Dendritic cell treated with granulocyte-macrophage colony-stimulating factor and Interleukin-4, amounts not matched to agents 40 ng/mL and 50 ng/mL, for 4 days (primary cell): ENCODE measurements around the gene CDX2.

Source experiments
- H3K27ac Mint-ChIP-seq: one replicate; pipeline ENCODE4 v1.8.0; 2022; ENCODE audit warnings: mild to moderate bottlenecking, mixed read lengths
- H3K27me3 Mint-ChIP-seq: one replicate; pipeline ENCODE4 v1.8.0; 2022; ENCODE audit warnings: mild to moderate bottlenecking, mixed read lengths
- H3K36me3 Mint-ChIP-seq: one replicate; pipeline ENCODE4 v1.8.0; 2022; ENCODE audit warnings: low read depth, mixed read lengths
- H3K4me1 Mint-ChIP-seq: one replicate; pipeline ENCODE4 v1.8.0; 2022; ENCODE audit warnings: low read depth, mixed read lengths
- H3K4me3 Mint-ChIP-seq: one replicate; pipeline ENCODE4 v1.8.0; 2022; ENCODE audit warnings: mild to moderate bottlenecking, moderate library complexity, mixed read lengths
- H3K9me3 Mint-ChIP-seq: one replicate; pipeline ENCODE4 v1.8.0; 2022; ENCODE audit warnings: mixed read lengths
- intact Hi-C: fragments of 100-400 bp; cut with micrococcal nuclease; formaldehyde crosslinking; loops from one replicate; pipeline ENCODE4 v1.15.0; 2022

The CDX2 gene

DNA sequence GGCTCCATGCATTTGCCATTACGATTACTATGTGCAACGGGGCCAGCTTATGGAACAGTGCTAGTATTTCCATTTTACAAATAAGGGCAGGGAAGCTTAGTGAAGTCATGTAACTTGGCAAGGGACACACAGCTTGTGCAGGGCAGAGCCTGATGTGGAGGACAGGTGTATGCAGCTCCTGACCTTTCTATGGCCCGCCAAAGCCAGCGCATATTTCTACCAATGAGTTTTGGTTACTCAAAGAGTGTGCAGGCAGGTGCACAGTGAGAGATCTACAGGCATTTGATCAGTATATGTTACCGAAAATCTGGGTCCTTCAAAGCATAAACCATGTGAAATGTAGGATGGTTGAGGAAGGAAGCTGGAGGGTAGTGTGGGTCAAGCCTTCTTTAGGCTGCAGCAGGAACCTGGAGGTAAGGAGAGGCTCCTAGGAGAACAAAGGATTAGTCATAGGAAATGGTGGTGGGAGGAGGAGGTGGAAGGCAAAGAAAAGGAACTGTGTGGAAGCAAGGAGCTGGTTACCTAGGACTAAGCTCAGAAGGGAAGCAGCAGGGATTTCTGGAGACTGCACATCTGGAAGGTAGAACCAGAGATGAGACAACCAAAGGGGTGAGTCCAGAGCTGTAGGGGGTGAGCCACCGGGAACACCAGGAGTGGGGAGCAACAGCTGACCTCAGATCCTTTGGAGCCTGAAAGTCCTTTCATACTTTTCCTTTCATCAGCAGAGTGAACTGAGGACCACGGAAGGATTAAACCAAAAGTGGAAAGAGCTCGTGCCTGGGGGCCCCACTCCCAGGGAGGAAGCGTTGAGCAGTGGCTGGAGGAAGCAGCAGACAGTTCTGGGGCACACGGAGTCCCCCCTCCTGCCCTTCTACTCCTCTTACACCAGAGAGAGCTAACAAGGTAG is 53.6 kb downstream of the CDX2 start:
- no peak overlapping the region for H3K4me3 Mint-ChIP-seq
- H3K36me3 Mint-ChIP-seq: no peaks in the 10 kb centered on the region
- H3K27ac Mint-ChIP-seq: no peak overlapping the region
- intact Hi-C loops: no loop called here
- H3K27me3 Mint-ChIP-seq: peaks cover 81% of the 10 kb centered on the region
- H3K9me3 Mint-ChIP-seq: no peaks in the 10 kb centered on the region
- H3K4me1 Mint-ChIP-seq: peaks cover 26% of the 10 kb centered on the region

DNA sequence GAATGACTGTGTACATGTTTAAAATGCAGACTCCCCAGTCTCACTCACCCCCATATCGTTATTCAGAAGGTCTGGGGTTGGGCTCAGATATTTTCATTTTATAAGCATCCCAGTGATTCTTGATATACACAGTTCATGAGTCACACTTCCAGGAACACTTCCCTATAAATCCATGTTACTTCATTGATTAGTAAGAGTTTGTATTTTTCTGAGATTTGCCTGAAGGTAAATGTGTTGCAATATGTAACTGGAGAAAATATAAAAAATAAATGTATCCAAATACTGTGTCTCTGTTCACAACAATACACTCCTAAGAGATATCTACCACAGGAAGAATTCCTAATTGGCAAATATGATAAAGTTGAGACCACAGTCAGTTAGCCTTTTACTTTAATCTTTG is 56.0 kb downstream of the CDX2 start:
- H3K27me3 Mint-ChIP-seq: peaks cover 73% of the 10 kb centered on the region
- H3K36me3 Mint-ChIP-seq: no peaks in the 10 kb centered on the region
- no peak overlapping the region for H3K4me3 Mint-ChIP-seq
- H3K9me3 Mint-ChIP-seq: no peaks in the 10 kb centered on the region
- peaks cover 15% of the 10 kb centered on the region for H3K4me1 Mint-ChIP-seq
- intact Hi-C loops: no loop called here
- no peak overlapping the region for H3K27ac Mint-ChIP-seq

DNA sequence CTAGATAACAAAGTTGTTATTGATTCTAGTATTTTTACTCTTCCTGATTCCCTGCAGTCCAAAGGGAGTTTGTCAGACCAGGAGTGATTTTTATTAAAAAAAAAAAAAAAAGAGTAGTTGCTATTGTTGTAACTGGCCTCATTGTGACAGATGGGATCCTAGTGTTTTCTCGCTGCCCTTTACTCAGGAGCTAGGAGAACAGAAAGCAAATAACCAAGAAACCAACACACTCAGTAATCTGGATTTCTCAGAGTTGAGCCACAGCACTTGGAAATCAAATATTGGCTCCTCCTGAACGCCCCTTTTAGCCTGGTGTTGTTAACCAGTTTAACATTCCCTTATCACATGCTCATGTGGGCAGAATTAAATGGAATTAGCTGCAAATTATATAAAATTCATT is 57.6 kb downstream of the CDX2 start:
- Mint-ChIP-seq H3K9me3 (no peaks in the 10 kb centered on the region), H3K4me1 (peaks cover 4% of the 10 kb centered on the region), H3K27me3 (peaks cover 67% of the 10 kb centered on the region), H3K27ac (no peak overlapping the region), H3K36me3 (no peaks in the 10 kb centered on the region), H3K4me3 (no peak overlapping the region)
- intact Hi-C loops: no loop called here
